MM.1S (cell line): ENCODE results near the gene SMIM1.

Experiments used
- EZH2 ChIP-seq: fragments of 300-600 bp; sonication (generic); optimal IDR thresholded peaks from 2 replicates; pipeline ENCODE3; 2017; ENCODE audit warnings: low read depth, mild to moderate bottlenecking, antibody characterized with exemption, low read length, mixed read lengths
- EZH2phosphoT487 ChIP-seq: fragments of 300-600 bp; sonication (generic); IDR thresholded peaks from 2 replicates; pipeline ENCODE4 v1.6.1; 2018; ENCODE audit warnings: antibody characterized with exemption, low read length
- TF ChIP-seq, protein P1 (sequence below): fragments of 300-600 bp; sonication (generic); IDR thresholded peaks from 2 replicates; pipeline ENCODE4 v1.5.1; 2016; ENCODE audit warnings: antibody characterized with exemption, low read length, mixed read lengths

DNA sequence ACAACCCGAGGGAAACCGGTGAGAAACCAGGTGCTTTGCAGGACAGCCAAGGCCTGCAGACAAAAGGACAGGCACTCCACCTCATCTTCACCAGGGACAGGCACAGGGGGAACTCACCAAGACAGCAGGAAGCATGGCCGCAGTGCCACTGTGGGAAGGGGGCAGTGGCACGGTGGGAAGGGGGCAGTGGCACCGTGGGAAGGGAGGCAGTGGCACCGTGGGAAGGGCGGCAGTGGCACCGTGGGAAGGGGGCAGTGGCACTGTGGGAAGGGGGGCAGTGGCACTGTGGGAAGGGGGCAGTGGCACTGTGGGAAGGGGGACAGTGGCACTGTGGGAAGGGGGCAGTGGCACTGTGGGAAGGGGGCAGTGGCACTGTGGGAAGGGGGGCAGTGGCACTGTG lies 52.1 kb downstream of the SMIM1 start:
- TF ChIP-seq, protein P1, sequence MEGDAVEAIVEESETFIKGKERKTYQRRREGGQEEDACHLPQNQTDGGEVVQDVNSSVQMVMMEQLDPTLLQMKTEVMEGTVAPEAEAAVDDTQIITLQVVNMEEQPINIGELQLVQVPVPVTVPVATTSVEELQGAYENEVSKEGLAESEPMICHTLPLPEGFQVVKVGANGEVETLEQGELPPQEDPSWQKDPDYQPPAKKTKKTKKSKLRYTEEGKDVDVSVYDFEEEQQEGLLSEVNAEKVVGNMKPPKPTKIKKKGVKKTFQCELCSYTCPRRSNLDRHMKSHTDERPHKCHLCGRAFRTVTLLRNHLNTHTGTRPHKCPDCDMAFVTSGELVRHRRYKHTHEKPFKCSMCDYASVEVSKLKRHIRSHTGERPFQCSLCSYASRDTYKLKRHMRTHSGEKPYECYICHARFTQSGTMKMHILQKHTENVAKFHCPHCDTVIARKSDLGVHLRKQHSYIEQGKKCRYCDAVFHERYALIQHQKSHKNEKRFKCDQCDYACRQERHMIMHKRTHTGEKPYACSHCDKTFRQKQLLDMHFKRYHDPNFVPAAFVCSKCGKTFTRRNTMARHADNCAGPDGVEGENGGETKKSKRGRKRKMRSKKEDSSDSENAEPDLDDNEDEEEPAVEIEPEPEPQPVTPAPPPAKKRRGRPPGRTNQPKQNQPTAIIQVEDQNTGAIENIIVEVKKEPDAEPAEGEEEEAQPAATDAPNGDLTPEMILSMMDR = no peak
- no peak for TF ChIP-seq EZH2phosphoT487
- no peak for TF ChIP-seq EZH2
